GM20431 (cell line): ENCODE measurements around the gene ELMOD3.
"Not testable (repeated sequence)": the region's sequence is repeated elsewhere in the genome, so short reads cannot be mapped to it uniquely, and the experiment has no call there.

Source experiments
- in situ Hi-C: fragments of 300-500 bp; cut with MseI, MboI; formaldehyde crosslinking; loops from one replicate; pipeline ENCODE4 v1.15.0; 2020; ENCODE audit warnings: low sequenced_read_pairs; ENCODE audit not compliant: unreplicated experiment

ELMOD3 gene

DNA sequence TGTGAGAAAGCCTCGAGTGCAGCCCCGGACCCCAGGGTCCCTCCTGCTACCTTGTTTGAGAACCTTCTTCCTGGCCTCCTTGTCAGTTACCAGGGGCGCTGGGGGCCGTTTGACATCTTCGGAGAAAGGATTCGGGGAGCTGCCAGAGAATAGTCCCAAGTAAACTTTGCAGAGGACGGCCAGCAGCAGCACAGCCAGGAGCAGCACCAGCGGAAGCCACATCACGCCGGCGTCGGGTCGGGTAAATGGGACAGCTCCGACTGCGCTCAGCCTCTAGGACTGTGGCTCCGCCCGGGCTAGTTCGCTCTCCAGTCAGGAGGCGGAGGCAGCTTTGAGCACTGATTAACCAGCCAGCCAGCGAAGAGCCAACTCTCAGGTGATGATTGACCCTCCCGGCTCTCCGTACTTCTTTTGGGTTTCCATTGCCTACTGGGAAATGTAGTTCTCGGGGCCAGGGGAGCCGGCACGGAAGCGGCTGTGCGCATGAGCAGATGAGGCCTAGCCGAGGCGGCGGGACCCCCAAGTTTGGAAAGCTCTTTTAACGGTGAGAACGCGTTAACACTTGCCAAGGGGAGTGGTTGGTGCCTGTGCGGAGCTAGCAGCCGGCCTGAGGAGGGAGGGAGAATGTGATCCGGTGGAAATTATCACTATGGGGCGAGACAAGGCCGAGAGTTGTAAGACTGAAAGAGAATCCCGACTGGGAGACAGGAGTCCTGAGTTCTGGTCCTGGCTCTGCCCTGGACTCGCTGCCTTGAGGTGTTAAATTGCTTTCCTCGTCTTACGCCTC, at the start of gene ELMOD3, which contains the start of gene RETSAT:
Gene ELMOD3, plus strand, starts transcription at position 484 of the 787 bp plus-strand sequence. CDS start 2,430 bp downstream, outside the sequence.
Gene RETSAT, minus strand, starts transcription at position 243 of the 787 bp plus-strand sequence. Its CDS starts 21 bp downstream, at position 222.
- in situ Hi-C loops, result no loop called here

DNA sequence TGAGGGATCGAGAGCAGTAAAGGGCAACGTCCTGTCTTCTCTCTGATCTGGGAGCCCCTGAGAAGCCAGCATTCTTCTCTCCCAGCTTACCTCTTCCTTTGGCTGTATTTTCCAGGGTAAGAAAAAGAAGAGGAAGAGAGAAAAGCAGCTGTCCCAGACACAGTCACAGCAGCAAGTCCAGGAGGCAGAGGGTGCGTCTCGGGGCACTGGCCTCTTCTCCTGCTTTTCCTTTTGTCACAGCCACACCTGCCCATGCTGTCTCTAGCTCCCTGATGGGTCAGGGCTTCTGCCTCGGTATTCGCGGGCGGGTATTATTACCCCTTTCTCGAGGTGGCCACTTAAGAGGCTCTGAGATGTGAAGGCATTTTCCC, 47.1 kb upstream of the ELMOD3 start:
- in situ Hi-C loops, result no loop called here

DNA sequence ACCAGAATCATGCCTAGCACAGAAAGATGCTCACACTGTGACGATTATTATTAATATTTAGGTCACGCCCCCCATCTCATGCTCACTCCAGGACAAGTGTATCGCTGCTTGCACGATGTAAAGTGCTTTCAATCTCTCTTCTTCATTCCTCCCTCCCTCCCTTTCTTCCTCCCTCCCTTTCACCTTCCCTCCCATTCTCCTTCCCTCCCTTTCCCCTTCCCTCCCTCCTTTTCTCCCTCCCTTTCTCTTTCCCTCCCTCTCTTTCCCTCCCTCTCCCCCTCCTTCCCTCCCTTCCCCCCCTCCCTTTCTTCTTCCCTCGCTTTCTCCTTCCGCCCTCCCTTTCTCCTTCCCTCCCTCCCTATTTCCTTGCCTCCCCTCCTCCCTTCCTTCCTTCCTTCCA, 46.4 kb upstream of the ELMOD3 start:
- in situ Hi-C loops, result no loop called here

DNA sequence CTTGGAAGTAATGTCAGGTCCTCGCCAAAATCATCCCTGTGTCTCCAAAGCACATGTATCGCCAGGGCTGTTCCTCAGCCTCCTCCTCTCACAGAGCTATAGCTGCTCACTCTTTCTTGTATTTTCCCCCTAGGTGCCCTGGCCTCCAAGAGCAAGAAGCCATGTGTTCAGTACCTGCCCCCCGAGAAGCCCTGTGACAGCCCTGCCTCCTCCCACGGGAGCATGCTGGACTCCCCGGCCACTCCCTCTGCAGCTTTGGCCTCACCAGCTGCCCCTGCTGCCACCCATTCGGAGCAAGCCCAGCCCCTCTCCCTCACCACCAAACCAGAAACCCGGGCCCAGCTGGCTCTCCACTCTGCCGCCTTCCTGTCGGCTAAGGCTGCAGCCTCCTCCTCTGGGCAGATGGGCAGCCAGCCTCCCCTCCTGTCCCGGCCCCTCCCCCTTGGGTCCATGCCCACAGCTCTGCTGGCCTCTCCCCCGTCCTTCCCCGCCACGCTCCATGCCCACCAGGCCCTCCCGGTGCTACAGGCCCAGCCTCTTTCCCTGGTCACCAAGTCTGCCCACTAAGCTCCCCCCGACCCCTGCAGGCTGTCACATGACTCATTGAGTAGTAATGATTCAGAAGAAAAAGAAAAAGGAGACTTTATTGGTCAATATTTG, 45.5 kb upstream of the ELMOD3 start:
- in situ Hi-C loops, result no loop called here

DNA sequence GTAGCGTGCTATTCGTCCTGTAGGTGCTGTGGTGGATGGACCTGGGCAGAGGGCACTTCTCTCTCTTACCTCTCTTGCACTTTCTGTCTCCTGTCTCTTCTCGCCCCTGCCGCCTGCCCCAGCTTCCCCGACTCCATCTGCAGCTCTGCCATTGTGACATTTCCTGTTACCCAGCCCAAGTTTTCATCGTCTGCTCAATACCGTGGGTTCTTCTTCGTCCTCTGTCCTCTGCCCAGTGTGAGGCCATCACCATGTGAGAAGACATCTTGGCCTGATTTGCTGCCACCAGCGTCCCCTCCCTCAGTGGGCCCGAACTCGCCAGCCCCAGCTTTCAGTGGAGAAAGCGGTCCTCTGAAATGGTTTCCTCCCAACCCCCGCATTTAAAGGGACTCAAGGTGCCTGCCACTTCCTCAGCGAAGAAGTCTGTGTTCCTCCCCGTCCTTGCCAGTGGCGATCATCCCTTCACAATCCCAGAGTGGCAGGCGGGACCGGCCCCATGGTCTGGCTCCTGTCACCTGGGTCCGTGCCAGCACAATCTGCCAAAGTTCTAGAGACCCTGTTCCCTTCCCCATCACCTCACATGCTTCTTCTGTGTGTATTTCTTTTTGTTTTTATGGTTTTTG, 44.8 kb upstream of the ELMOD3 start:
- in situ Hi-C loops, result no loop called here

DNA sequence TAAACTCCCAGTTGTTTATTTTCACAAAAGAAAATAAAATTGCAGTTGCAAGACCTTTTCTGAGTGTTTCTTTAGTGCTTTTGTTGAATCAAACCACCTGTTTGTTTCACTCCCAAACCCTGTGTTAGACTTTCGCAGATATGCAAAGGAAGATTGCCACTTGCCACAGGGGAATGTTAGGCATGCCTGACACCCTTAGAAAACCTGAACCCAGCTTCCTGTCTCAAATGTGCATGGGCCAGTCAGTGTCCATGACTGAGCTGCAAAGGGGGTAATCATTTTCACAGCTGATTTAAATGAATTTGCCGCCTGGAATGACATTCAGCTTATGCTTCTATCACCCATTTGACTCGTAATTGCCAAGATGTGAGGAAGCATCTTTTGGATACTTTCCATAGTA, 44.2 kb upstream of the ELMOD3 start:
- in situ Hi-C loops, result no loop called here

DNA sequence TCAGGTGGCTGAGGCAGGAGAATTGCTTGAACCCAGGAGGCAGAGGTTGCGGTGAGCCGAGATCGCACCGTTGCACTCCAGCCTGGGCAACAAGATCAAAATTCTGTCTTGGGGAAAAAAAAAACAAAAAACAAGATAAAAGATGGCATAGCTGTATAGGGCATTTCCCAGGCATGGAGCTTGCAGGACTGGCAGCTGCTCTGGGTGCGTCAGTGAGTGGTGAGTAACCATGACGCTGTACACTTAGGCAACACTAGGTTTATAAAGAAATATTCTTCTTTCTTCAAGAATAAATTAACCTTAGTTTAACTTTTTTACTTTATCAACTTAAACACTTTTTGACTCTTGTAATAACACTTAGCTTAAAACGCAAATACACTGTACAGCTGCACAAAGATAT, 42.2 kb upstream of the ELMOD3 start:
- in situ Hi-C loops, result no loop called here

DNA sequence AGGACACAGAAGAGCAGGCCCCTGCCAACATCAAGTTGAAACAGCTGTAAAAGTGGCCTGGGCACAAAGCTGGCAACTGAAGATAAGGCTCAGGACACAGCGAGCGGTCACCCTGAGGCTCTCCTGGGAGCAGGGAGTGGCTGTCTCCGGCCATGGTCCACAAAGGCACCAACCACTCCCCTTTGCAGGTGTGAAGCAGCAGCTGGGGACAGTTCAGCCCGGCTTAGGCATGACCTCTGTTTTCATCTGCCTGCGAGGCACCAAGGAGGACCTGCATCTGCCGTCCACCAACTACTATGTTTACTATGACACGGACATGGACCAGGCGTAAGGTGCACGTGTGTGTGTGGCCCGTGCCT, 39.7 kb upstream of the ELMOD3 start:
- in situ Hi-C loops, result no loop called here

DNA sequence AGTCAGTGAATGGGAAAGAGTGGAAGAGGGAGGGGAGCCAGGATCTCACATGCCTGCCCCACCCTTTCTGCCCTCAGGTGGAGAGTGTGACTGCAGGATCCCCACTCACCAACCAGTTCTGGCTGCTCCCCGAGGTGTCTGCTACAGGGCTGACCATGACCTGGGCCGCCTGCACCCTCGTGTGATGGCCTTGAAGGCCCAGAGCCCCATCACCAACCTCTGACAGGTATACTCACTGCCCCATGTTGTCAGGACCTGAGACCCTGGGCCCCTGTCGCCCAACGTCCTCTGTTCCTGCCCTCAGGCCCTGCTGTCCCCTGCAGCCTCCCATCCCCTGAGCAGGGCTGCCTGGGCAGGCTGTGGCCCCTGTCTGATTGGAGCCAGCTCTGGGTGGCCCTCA, 38.6 kb upstream of the ELMOD3 start:
- in situ Hi-C loops, result not testable (repeated sequence)

DNA sequence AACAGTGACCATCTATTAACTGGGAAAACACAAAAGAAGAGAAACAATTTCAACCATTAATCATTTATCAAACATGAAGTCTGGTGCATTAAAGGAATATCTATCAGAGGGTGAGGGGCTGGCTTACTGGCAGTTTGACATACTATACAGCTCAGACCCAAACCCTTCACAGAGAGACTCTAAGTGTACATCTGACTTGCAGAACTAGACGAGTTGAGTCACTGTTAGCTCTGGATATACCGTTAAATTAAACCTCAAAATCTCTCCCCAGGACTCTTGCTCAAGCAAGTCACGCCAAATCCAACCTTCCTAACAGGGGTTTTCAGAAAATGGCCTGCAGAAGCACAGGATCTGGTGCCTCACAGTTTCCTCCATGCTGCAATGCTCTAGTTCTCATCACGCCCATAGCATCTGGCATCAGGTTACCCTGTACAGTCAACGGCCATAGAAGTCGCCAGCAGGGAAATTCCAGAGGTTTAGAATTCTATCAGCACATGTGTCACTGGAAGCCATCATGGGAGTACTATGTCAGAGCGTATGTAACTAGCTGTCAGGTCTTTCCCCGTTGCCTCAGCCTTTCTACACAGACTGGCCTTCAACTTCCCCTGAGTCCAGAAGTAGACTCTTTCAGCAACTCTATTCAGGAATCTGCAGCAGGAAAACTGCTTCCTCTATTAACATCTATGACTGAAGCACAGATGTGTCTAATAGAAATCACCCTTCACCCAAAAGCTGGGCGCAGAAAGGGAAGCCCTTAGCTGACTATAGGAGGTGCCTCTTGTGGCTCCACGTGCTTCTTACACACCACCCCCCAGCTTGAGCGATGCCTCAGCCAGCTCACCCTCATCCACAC, 36.1 kb upstream of the ELMOD3 start:
- in situ Hi-C loops, result no loop called here

DNA sequence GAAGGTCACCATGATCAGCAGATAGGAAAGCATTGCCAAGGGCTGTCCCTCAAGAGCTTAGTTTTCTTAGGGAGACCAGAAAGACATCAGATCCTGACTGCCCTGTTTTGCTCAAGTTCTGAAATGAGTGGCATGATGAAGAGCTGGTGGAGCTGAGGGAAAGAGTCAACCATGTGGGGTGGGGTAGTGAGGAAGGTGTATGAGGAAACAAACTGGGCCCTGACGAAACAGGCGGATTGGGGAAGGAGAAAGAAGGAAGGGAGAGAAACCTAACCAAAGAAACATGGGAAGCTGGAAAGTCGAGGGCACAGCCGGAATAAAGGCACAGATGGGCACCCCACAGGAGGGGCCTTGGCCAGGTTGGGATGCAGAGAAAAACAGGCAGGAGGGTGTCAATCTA, 34.8 kb upstream of the ELMOD3 start:
- in situ Hi-C loops, result no loop called here

DNA sequence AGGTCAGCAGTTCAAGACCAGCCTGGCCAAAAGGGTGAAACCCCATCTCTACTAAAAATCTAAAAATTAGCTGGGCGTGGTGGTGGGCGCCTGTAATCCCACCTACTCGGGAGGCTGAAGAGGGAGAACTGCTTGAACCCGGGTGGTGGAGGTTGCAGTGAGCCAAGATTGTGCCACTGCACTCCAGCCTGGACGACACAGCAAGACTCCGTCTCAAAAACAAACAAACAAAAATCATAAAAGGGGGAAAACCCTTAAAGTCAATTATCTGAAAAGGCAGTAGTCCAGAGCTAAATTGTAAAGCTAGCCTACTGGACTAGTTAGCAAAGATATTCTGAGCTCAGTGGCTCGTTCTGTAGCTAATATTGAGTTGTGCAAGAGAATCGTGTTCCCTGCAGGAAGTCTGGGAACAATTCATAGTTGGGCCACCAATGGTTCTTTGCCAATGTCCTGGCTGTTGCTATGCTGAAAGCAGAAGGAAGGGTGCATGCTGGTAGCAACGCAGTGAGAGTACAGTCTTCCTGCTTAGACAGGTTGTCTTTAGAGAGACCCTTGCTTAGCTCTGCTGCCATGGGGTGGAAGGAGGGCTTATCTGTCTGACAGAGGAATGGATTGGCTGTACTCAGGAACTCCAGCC, 31.1 kb upstream of the ELMOD3 start:
- in situ Hi-C loops, result no loop called here

DNA sequence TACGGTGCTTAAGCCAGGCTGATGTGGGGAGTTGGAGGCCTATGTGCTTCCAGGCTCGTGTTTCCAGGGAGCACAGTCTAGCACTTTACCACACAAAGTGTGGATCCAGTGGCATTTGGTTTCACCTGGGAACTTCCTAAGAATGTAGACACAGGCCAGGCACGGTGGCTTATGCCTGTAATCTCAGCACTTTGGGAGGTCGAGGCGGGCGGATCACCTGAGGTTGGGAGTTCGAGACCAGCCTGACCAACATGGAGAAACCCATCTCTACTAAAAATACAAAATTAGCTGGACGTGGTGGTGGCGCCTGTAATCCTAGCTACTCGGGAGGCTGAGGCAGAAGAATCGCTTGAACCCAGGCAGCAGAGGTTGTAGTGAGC, 30.6 kb upstream of the ELMOD3 start:
- in situ Hi-C loops, result not testable (repeated sequence)

DNA sequence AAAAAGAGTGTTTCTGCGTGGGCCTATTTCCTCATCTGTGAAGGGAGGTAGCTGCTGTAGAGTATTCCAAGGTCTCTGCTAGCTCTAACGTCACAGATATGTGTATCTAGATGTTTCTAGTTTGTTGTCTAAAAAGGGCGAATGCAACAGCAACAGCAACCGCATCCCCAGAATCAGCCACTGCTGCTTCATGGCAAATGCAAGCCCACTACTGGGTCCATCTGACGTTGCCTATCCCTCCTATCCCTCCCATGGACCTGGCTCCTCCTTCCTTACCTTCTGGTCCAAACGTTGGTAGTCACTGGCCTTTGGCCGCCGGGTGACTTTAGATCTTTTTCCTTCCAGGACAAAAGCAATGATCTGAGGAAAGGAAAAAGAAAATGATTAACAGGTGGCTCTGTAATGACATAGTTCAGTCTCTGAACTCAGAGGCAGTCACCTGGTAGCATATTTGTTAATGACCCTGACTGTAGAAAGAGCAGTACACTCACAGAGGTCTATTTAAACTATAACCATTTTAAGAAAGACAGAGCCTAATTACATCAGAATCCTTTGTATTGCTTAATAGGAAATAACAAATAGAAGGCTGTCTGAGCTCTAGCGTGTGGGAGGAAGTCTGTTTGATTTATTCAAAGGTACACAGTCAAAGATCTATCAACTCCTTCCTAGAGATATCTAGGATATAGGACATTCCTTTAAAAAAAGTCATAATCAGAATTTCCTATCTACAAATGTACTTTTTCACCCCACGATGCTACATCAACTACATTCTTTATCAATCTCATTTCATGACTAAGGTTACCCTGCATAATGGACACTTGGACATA, 29.7 kb upstream of the ELMOD3 start:
- in situ Hi-C loops, result no loop called here

DNA sequence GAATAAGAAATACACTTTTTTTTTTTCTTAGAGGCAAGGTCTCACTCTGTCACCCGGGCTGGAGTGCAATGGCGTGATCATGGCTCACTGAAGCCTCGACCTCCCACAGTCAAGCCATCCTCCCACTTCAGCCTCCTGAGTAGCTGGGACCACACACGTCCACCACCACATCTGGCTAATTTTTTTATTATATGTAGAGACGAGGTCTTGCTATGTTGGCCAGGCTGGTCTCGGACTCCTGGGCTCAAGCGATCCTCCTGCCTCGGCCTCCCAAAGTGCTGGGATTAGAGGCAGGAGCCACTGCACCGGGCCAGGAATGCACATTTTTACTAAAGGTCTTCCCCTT, 29.1 kb upstream of the ELMOD3 start:
- in situ Hi-C loops, result no loop called here

DNA sequence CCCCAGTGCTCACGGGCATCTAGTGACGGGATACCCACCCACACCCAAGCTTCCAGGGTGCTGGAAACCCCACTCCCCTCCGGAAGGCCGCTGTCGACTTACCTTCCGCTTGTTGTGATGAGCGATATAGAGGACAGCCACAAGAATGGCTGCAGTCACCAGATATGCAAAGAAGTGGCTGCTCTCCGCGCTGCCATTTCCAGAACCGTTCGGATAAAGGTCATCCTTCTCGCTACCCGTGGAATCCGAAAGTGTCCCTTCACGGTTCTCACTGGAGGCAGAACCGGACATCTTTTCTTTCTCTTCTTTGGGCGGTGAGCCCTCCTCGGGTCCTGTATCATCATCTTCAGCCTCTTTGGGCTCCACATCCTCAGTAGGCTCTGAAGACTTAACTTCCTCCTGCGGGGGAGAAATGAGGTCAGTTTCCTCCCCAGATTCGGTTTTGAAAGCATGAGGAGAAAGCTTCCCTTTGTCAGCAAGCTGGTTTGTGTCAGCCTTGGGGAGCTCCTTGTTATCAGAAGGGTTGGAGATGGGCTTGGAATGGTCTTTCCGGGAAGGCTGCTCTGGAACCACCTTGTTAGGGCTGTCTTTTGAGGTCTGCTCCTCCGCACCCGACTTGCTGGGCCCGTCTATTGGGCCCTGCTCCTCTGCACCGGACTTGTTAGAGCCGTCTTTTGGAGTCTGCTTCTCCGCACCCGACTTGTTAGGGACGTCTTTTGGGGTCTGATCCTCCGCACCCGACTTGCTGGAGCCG, 28.0 kb upstream of the ELMOD3 start:
- in situ Hi-C loops, result no loop called here

DNA sequence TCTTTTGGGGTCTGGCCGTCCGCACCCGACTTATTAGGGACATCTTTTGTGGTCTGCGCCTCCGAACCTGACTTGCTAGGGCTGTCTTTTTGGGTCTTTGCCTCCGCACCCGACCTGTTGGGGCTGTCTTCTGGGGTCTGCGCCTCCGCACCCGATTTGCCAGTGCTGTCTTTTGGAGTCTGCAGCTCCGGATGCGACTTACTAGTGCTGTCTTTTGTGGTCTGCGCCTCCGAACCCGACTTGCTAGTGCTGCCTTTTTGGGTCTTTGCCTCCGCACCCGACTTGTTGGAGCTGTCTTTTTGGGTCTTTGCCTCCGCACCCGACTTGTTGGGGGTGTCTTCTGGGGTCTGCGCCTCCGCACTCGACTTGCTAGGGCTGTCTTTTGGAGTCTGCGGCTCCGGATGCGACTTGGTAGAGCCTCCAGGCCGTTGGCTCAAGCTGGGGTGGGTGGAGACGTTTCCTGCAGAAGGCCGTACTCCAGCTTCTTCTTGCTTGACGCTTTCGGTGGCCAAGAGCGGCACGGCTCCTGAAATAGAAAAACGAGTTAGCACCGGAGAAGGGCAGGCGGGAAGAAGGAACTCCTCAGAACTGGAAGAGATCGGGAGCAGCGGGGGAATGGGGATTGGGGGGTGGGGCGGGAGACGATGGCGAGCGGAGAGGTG, 27.3 kb upstream of the ELMOD3 start:
- in situ Hi-C loops, result no loop called here
